GM19193 (cell line): Measurements from ENCODE around the gene CACNA1A.

ENCODE experiments used
- POLR2A ChIP-seq: IDR thresholded peaks from 4 replicates; pipeline ENCODE4 v1.6.1; 2011; ENCODE audit not compliant: insufficient read depth, insufficient read length; ENCODE audit errors: extremely low read depth

The CACNA1A gene

DNA sequence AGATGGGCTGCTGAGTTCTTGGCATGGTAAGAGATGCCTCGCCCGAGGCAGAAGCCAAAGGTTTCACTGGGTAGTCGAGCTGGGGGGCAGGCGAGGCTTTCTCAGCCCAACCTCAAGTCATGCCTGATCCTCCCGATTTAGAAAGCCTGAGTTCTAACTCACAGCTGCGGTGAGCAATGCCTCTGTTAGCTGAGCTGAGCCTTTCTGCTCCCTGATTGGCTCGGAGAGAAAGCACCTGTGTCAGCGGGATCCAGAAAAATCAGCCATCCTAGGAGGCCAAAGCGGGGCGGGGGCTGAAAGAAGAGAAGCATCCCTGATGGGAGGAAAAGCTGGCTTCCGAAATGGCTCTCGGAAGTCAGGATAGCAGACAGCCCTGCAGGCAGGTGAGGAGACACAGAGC is 44.7 kb downstream of the CACNA1A start:
- no peak for TF ChIP-seq POLR2A

DNA sequence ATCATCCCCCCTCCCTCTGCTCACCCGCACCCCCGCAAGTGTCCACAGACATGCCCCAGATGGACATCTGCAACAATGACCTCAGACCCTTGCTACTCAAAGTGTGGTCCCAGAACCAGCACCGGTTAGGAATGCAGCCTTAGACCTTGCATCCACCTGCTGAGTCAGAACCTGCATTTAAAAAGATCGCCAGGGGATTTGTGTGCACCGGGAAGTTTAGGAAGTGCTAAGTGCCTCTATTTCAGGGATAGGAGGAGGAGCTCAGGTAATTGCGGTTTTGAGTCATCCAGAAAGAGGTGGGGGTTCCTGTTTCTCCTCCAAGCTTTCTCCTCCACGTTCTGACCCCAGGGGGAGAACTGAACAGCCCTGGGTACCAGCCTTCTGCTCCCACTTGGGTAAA is 46.2 kb downstream of the CACNA1A start:
- TF ChIP-seq POLR2A, result no peak

DNA sequence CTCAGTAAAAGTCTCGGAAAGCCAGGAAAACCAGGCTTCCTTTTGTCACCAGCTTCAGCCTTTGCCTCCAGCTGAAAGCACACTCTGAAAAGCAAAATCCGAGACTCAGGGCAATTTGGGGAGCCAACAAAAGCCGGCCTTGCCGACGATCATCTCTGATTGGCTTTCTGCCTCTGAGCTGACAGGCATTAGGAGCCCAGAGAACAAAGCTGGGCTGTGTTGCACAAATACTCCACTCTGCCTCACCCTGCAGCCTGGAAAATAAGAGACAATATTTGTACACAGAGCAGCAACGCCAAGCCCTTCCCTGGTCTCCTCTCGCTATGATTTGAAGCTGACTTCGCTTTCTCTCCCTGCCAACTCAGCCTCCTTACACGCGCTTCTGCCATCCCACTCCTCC is 46.9 kb downstream of the CACNA1A start:
- no peak for TF ChIP-seq POLR2A

DNA sequence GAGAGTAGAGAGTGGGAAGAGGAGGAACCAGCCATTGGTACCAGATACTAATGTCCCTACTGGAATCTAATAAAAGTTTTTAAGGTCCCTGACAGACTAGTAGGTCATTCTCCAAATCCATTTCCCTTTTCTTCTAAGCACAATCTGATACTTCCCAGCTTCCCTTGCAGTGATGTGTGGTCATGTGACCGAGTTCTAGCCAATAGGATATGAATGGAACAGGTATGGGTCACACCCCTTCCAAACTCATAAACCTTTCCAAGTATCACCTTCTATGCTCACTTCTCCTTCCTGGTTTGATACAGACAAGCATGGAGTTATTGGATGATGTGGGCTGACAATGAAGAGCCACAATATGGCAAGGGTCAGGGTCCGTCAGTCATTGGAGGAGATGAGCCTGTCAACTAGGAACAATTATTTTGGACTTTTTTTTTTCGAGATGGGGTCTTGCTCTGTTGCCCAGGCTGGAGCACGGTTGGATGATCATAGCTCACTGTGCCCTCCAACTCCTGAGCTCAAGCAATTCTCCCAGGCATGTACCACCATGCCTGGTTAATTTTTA is 54.8 kb downstream of the CACNA1A start:
- TF ChIP-seq POLR2A, result no peak

DNA sequence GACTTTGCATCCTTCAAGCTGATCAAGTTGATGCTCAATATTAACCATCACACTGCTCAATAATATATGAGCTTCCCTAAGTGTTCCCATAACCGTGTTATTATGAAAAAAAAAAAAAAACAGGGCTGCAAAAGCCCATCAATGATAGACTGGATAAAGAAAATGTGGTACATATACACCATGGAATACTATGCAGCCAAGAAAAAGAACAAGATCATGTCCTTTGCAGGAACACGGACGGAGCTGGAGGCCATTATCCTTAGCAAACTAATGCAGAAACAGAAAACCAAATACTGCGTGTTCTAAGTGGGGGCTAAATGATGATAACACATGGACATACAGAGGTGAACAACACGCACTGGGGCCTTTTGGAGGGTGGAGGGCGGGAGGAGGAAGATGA is 58.3 kb downstream of the CACNA1A start:
- no peak for TF ChIP-seq POLR2A

DNA sequence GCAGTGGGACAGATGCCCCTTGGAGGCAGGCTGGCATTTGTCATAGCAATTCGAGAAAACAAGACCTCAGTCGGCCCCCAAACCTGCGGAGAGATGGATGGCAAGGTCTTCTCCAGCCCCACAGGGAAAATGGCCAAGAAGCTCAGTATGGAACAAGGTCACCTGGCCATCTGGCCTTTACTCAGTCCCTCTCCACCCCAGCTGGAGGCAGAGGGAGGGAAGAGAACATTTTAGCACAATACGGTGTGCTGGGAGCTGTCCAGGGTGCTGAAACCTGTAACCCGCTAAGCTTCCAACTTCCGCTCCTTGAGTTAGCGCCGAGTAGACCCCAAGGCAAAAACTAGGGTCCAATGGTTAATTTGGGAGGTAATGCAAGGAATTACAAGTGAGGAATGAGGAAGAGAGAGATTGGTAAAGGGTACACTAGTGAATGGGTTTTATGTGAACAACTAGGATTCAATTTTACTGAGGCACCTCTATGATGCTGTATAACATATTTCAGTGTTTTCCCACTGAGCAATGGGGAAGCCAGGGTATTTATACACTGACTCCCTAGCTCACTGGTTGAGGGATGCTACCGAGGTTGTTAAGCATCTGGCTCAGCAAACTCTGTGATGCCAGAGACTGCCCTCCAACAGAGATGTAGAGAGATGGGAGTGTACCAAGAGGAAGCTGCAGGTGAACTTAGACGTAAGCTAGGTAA is 64.3 kb downstream of the CACNA1A start:
- TF ChIP-seq POLR2A, result no peak

DNA sequence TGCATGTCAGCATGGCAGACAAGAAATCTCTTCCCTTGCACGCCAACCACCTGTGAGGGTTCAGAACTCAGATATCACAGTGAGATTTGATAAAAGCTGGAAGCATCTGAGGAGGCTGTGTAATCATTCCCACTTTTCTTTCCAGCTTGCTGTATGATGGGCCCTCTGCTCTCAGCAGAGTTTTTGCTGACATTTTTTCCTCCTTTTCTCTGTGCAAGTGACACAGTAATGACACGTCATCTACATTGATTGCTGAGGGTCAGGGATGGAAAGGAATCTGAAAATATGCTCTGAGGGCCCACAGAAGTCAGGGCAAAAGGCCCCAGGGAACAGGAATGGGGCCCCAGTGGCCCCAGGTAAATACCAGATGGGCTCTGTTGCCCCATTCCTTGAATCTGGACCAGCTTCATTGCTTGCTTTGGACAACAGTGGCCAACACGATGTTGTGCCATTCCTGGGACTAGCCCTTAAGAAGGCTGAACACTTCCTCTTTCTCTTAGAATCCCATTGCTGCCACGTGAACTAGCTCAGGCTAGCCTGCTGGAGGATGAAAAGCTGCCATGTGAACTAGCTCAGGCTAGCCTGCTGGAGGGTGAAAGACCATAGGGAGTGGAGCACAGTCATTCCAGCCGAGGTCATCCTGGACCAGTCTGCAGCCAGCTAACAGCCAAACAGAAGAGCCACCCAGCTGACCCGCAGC is 68.2 kb downstream of the CACNA1A start:
- TF ChIP-seq POLR2A, result no peak

DNA sequence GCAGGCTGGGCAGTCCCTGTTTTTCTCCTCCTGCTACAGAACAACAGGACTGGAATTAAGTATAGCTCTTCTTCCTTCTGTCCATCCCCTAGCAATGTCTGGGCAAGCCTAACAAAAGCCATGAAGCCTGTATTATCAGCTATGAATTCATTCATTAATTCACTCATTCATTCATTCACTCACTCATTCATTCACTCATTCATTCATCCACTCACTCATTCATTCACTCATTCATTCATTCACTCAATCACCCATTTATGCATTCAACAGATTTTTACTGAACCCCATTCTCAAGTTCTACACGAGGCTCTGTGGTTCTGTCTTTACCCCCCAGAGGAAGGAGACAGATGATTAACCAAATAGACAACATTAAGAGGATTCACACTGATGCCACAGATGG is 69.9 kb downstream of the CACNA1A start:
- no peak for TF ChIP-seq POLR2A

DNA sequence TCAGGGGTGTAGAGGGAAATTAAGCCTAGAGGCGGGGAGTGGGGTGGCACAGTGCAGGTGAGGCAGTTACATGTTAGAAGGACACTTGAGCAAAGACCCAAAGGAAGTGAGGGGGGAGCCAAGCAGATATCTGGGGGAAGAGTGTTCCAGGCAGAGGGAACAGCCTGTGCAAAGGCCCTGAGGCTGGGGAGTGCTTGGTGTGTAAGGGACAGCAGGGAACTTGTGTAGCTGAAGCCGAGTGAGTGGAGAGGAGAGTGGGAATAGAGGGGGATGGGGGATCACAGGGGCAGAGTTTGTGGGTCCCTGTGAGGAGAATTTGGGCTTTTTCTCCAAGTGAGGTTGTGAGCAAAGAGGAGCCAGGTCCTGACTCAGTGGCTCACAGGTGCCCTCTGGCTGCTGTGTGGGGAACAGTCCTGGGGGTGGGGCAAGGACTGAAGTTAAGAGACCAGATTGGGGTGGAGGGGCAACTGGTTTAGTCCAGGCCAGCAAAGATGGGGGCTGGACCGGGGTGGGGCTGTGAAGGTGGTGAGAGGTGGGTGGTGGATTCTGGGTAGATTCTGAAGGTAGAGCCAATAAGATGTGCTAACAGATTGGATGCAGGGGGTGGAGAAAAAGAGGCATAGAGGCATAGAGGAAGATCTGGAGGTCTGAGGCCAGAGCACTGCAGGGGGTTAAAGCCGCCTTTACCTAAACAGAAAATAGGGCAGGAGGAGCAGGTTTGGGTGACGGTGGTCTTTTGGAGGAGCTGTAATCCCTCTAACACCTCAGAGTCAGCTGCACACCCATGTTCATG is 75.3 kb downstream of the CACNA1A start:
- TF ChIP-seq POLR2A, result no peak

DNA sequence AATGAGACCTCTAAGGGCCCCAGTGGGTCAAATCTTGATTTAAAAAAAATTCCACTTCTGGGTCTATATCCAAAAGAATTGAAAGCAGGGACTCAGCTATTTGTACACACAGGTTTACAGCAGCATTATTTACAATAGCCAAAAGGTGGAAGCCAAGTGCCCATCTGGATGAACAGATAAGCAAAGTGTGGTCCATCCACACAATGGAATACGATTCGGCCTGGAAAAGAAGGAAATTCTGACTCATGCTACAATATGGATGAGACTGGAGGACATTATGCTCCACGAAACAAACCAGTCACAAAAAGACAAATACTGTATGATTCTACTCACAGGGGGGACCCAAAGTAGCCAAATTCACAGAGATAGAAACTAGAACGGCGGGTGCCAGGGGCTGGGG is 76.7 kb downstream of the CACNA1A start:
- no peak for TF ChIP-seq POLR2A

DNA sequence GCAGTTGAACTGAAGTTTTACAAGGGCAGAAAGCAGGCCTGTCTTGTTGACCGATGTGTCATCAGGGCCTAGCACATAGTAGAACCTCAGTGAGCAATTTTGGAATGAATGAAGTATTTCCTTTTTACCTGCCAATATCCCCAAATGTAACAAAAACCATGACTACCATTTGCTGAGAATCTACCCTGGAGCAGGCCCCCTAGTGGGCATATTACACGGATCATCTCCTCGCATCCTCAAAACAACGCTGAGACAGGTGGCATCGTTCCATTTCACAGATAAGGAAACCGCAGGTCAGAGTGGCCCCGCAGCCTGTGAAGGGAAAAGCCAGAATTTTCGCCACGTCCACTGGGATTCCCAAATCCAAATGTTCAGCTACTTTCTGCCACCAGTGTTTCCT is 77.9 kb downstream of the CACNA1A start:
- no peak for TF ChIP-seq POLR2A

DNA sequence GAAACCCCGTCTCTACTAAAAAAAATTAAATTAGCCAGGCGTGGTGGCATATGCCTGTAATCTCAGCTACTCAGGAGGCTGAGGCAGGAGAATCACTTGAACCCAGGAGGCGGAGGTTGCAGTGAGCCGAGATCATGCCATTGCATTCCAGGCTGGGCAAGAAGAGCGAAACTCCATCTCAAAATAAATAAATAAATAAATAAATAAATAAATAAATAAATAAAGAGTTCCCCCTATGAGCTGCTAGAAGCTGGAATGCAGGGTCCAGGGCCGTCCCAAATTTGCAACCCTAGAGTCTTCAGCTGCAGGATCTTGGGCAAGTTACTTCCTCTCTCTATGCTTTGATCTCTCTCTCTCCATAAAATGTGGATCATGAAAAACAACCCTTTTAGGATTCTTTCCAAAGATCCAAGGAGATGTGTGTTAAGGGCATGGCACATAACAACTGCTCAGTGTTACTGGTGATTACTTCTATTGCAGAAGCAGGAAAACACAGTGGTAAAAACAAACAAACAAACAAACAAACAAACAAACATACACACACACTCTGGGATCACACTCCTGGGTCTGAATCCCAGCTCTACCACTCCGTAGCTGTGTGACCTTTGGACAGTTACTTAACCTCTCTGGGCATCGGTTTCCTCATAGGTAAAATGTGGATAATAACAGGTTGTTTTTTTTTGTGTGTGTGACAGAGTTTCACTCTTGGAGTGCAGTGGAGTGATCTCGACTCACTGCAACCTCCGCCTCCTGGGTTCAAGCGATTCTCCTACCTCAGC is 78.8 kb downstream of the CACNA1A start:
- no peak for TF ChIP-seq POLR2A

DNA sequence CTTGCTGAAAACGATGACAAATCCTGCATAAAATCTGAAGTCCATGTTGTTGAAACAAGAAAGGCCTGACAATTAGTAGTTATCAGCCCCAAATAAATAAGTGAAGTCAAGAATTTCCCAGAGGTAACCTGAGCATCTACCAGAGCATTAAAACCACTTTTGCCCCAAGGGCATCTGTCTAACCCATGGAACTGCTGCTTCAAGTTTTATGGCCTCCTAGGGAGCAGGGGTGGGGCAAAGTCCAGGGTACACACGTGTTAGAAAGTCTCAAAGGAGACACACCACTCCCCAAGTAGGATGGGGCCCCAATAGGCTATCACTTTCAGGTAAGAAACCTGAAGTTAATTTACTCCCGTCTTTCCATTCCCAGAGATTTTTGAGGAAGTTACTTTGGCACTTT is 81.1 kb downstream of the CACNA1A start:
- TF ChIP-seq POLR2A, result no peak

DNA sequence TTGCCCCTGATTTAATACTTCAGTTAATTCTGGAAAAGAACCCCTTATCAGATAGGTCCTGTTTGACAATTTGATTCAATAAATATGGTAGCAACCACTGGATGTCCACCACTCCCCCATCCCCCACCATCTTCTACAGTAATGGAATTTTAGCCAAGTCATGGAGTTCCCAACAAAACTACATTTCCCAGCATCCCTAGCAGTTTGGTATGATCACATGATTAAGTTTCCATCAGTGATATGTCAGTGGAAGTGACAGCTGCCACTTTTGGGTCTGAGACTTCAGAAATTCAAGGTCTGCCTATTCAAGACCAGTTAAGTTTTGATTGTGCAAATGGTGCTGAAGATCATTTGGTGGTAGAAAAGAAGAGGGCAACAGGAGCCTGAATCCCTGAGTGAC is 85.5 kb downstream of the CACNA1A start:
- TF ChIP-seq POLR2A, result no peak

DNA sequence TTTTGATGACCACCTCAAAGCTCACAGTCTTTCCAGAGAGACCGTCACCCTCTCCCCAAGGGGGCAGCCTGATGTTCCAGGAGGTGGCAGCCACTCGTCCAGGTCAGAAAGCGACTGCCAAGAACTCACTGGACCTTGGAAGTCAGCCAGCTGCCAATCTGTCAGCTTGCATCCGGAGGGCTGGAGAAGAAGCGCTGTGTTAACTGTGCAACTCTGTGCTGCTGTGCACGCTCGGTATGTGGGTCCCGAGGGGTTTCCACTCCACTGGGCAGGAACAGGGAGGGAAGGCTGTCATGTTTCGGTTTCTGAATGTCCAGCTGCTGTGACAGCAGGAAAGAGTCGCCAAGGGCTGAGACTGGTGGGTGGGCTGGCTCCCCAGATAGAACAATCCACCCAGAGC is 89.2 kb downstream of the CACNA1A start:
- TF ChIP-seq POLR2A, result no peak
